ENCODE results near the gene ZNF205. TPM values are rescaled to one million over a fixed set of nuclear protein-coding genes. Genes with fewer than 3 reads are reported as not detected.

Gene ZNF205
- total and polyA plus RNA-seq, 10 of the 15 experiments (the other 5 are each of a cell fraction or from before 2014, with no cell fraction given): 0.26 to 1.5 (median 0.78) TPM; not detected in 2

GRCh38 chr16:3145660-3146059 is 33.3 kb downstream of the ZNF205 start:
- no peaks in the 10 kb centered on the region for H3K79me2 ChIP-seq (ENCODE audit: control insufficient read depth, insufficient read depth, low read length)
- H3K4me2 ChIP-seq (ENCODE audit: control insufficient read depth, insufficient read depth): no peak overlapping the region
- H3K27me3 ChIP-seq (replicated peaks in 1 of 2; ENCODE audit: control insufficient read depth in 2 of 2, insufficient read depth in 2 of 2, low read length in 1 of 2): no peaks in the 10 kb centered on the region
- POLR2A ChIA-PET: interaction anchor here (0.6 kb wide), 1 partner anchor 13 kb away, joined by 3 read pairs; no protein-coding TSS in a partner anchor
- no peaks in the 10 kb centered on the region; the same call in 1 of the 2 replicates for H3K4me1 ChIP-seq (ENCODE audit: control insufficient read depth, insufficient read depth, low read length)
- H3K9ac ChIP-seq (ENCODE audit: control insufficient read depth, insufficient read depth, low read length): no peak overlapping the region
- FAIRE-seq: no peak
- RAD21 ChIA-PET (ENCODE audit: unreplicated experiment): interaction anchor here (2.5 kb wide), 1 partner anchor 11 kb away, joined by 6 read pairs; the partner anchor contains the start of gene ZNF213
- SMC1A ChIA-PET (ENCODE audit: uncharacterized antibody, unreplicated experiment): no interaction called here
- in situ Hi-C loops (cut with MboI): no loop called here
- no peak for TF ChIP-seq TAF1 (IDR thresholded peaks at IDR 0.05; ENCODE audit: borderline replicate concordance, low read depth, low read length)
- no peak for TF ChIP-seq SP1 (IDR thresholded peaks at IDR 0.05; ENCODE audit: low read depth, low read length)
- no peak for TF ChIP-seq CHD2 (IDR thresholded peaks at IDR 0.05; ENCODE audit: borderline replicate concordance, low read depth, low read length)
- no peak for TF ChIP-seq CHD4 (IDR thresholded peaks at IDR 0.05)
- TF ChIP-seq CBX5 (IDR thresholded peaks at IDR 0.05; ENCODE audit: low read depth): no peak
- TF ChIP-seq RAD21 (IDR thresholded peaks at IDR 0.05; ENCODE audit: insufficient read depth, low read depth, low read length): no peak
- no peak for TF ChIP-seq TARDBP (IDR thresholded peaks at IDR 0.05; ENCODE audit: borderline replicate concordance)
- TF ChIP-seq SKIL (IDR thresholded peaks at IDR 0.05; ENCODE audit: low read depth, poor library complexity, severe bottlenecking): no peak
- no peak for TF ChIP-seq BMI1 (IDR thresholded peaks at IDR 0.05; ENCODE audit: borderline replicate concordance)
- TF ChIP-seq CHD1 (IDR thresholded peaks at IDR 0.05; ENCODE audit: low read depth, low read length): no peak
- no peak for TF ChIP-seq MLLT1 (IDR thresholded peaks at IDR 0.05)
- intact Hi-C loops (cut with micrococcal nuclease; ENCODE audit: unreplicated experiment): no loop called here
- no peak for DNase-seq (ENCODE audit: low read depth, low spot score)
- no peaks in the 10 kb centered on the region for H3K9me3 ChIP-seq (replicated peaks; ENCODE audit: control insufficient read depth, insufficient read depth, low read length)
- H3K4me3 ChIP-seq: no peak overlapping the region
- H2AFZ ChIP-seq (ENCODE audit: control insufficient read depth, low read depth, low read length): no peak overlapping the region
- ATAC-seq: no peak
- WGBS (ENCODE audit: insufficient coverage, insufficient replicate concordance, low lambda C conversion rate, missing lambda C conversion rate): 54% methylated on average over 10 of the region's 12 CpGs
- no TSS peak for BruUV-seq (replicated peaks)
- CTCF ChIA-PET: interaction anchor here (3.1 kb wide), 1 partner anchor 16 kb away, joined by 13 read pairs; no protein-coding TSS in a partner anchor
- H4K20me1 ChIP-seq (ENCODE audit: control insufficient read depth, insufficient read depth): no peaks in the 10 kb centered on the region
- H3K27ac ChIP-seq (ENCODE audit: control insufficient read depth, insufficient read depth): no peak overlapping the region
- no peaks in the 10 kb centered on the region; a peak in 2 of 4 replicates for H3K36me3 ChIP-seq (ENCODE audit: control insufficient read depth in 2 of 2, insufficient read depth in 2 of 2, low read length in 1 of 2)

All from GM12878 (cell line).